Spleen (tissue), 11 donors: ENCODE data around the gene SLC7A6. TPM values are rescaled to one million over a fixed set of nuclear protein-coding genes. Genes with fewer than 3 reads are reported as not detected.

Experiments
- DNase-seq: peaks from one replicate; pipeline ENCODE4 v3.0.0-alpha.2; 2020
- H3K27ac ChIP-seq, 8 donors: fragments of 200-600 bp; sonication (generic) in 7 of 8; 1 replicate in 4 of 8; 2 replicates in 4 of 8; pipeline versions ENCODE4 v1.5.0 to v1.8.0; 2016 to 2021; ENCODE audit warnings: inconsistent platforms in 4 of 8, mild to moderate bottlenecking in 4 of 8, moderate library complexity in 1 of 8
- H3K27me3 ChIP-seq, 7 donors: fragments of 200-600 bp; sonication (generic) in 6 of 7; replicated peaks in 1 of 7; 1 replicate in 4 of 7; 2 replicates in 3 of 7; pipeline versions ENCODE4 v1.5.0 to v1.8.0; 2016 to 2021; ENCODE audit warnings: inconsistent platforms in 3 of 7, mild to moderate bottlenecking in 1 of 7
- H3K36me3 ChIP-seq, 6 donors: fragments of 200-600 bp; sonication (generic) in 5 of 6; 1 replicate in 4 of 6; 2 replicates in 2 of 6; pipeline versions ENCODE4 v1.5.0 to v1.8.0; 2016 to 2021; ENCODE audit warnings: inconsistent platforms in 2 of 6
- H3K4me1 ChIP-seq, 6 donors: fragments of 200-600 bp; sonication (generic) in 5 of 6; 1 replicate in 3 of 6; 2 replicates in 3 of 6; pipeline versions ENCODE4 v1.5.0 to v1.8.0; 2016 to 2021; ENCODE audit warnings: inconsistent platforms in 3 of 6
- H3K4me3 ChIP-seq, 8 donors: fragments of 200-600 bp; sonication (generic) in 7 of 8; 1 replicate in 4 of 8; 2 replicates in 4 of 8; pipeline versions ENCODE4 v1.5.0 to v1.8.0; 2016 to 2021; ENCODE audit warnings: inconsistent platforms in 4 of 8, mild to moderate bottlenecking in 4 of 8, moderate library complexity in 2 of 8
- H3K9me3 ChIP-seq, 8 donors: fragments of 200-600 bp; sonication (generic) in 7 of 8; 1 replicate in 4 of 8; 2 replicates in 4 of 8; pipeline versions ENCODE4 v1.5.0 to v1.8.0; 2016 to 2021; ENCODE audit warnings: inconsistent platforms in 4 of 8
- CTCF ChIP-seq, 11 experiments: fragments of 200-600 bp in 7 of 11; fragments of 450-650 bp in 4 of 11; sonication (generic) in 4 of 11; IDR thresholded peaks in 8 of 11; conservative IDR thresholded peaks in 3 of 11; 1 replicate in 7 of 11; 2 replicates in 4 of 11; pipeline versions ENCODE4 v1.4.0 to v1.8.0; 2016 to 2021; ENCODE audit warnings: antibody characterized with exemption in 11 of 11, inconsistent platforms in 4 of 11, mild to moderate bottlenecking in 1 of 11
- POLR2A ChIP-seq, 3 donors: fragments of 450-650 bp; IDR thresholded peaks; one replicate each; pipeline ENCODE4 v1.5.1; 2017; ENCODE audit warnings: antibody characterized with exemption in 3 of 3, mild to moderate bottlenecking in 1 of 3
- POLR2AphosphoS5 ChIP-seq, 3 donors: sonication (generic); formaldehyde crosslinking; IDR thresholded peaks; one replicate each; pipeline ENCODE4 v1.5.1; 2017; ENCODE audit warnings: antibody characterized with exemption in 3 of 3
- WGBS, 5 donors: extraction: QIAGEN DNeasy Blood & Tissue Kit in 3 of 5; methylation state at CpG; one replicate each; pipeline versions ENCODE4 v1.1.5 to v1.1.7; 2013 to 2018; 5-methylcytosine and 5-hydroxymethylcytosine counted together
- intact Hi-C: fragments of 100-400 bp; cut with DNase I; formaldehyde crosslinking; loops from one replicate; pipeline ENCODE4 v1.15.0; 2023; ENCODE audit warnings: low total_unique reads
- polyA plus RNA-seq, 3 donors: library from polyadenylated mRNA; stranded (reverse); fragments of 200-250 nt; gene quantifications; one replicate each; pipeline ENCODE4 v1.2.1, GENCODE V29; 2013
- total RNA-seq, 7 donors: library from RNA; depleted of rRNA in 3 of 7; stranded (reverse); fragments of >200 nt in 3 of 7; fragmentation: NEBNext Ultra II Directional in 4 of 7; extraction: Animal tissue kit (Norgen Biotek cat#: 25700) in 4 of 7; gene quantifications; one replicate each; pipeline versions ENCODE4 v1.1.0 to v1.2.1, GENCODE V29; 2016 to 2021
- donor health status: healthy with polysubstance abuse.
- donor health status: DM: no; HTN: no; CAD: no; lungs with moderate emphysema.
- donor health status: DM: no; HTN: no; CAD: no.
- donor health status: Bipolar disorder and iron deficiency.
- donor health status: healthy.
- donor health status: DM: no; HTN: no; CAD: no.
- donor health status: DM: yes; HTN: yes; CAD: no.

SLC7A6 gene
- total and polyA plus RNA-seq, 10 donors: 9.8 to 62.8 (median 46.1) TPM

GRCh38 chr16:68265078-68265920 is 973 bp downstream of the SLC7A6 start:
- Histone ChIP-seq H3K4me1 (peaks cover 7 to 84% (median 50%) of the 10 kb centered on the region in 6 donors), H3K4me3 (peak overlapping the region; percentile 77 to 95 (median 84)), H3K27ac (peak overlapping the region; percentile 85 to 97 (median 94)), H3K9me3 (no peaks in the 10 kb centered on the region), H3K36me3 (peaks cover 0 to 33% (median 8%) of the 10 kb centered on the region in 6 donors), H3K27me3 (no peaks in the 10 kb centered on the region)
- TF ChIP-seq POLR2A (IDR thresholded peaks at IDR 0.05) (no peak), POLR2AphosphoS5 (IDR thresholded peaks at IDR 0.05) (peak in 2 of 3 donors; percentile 0 to 27)
- DNase-seq: no peak
- WGBS, 5 donors: 4 to 10% (median 8%) methylated on average over 21 to 23 of the region's 23 CpGs
- intact Hi-C loops: loop anchor here (5.0 kb wide), 1 partner anchor 42 kb away; no protein-coding TSS in a partner anchor

GRCh38 chr16:68267612-68268405 is 3.5 kb downstream of the SLC7A6 start:
- Histone ChIP-seq H3K4me3 (no peak overlapping the region), H3K9me3 (no peaks in the 10 kb centered on the region), H3K36me3 (peaks cover 0 to 47% (median 6%) of the 10 kb centered on the region in 6 donors), H3K27me3 (no peaks in the 10 kb centered on the region), H3K4me1 (peaks cover 14 to 94% (median 54%) of the 10 kb centered on the region in 6 donors), H3K27ac (peak overlapping the region in 1 of 8 donors; percentile 32)
- intact Hi-C loops: loop anchor here (5.0 kb wide), 1 partner anchor 39 kb away; no protein-coding TSS in a partner anchor
- TF ChIP-seq POLR2A (IDR thresholded peaks at IDR 0.05): no peak
- TF ChIP-seq CTCF (IDR thresholded peaks at IDR 0.05 in 8 of 11, conservative IDR thresholded peaks at IDR 0.05 in 3 of 11): no peak
- TF ChIP-seq POLR2AphosphoS5 (IDR thresholded peaks at IDR 0.05): no peak
- no peak for DNase-seq
- WGBS, 5 donors: 79 to 86% (median 83%) methylated on average over 6 of the region's 6 CpGs

- H3K36me3 ChIP-seq: peaks cover 0 to 67% (median 16%) of the 10 kb centered on the region in 6 donors
- H3K9me3 ChIP-seq: no peaks in the 10 kb centered on the region
- no peaks in the 10 kb centered on the region for H3K27me3 ChIP-seq
- peaks cover 21 to 98% (median 63%) of the 10 kb centered on the region in 6 donors for H3K4me1 ChIP-seq
- intact Hi-C loops: loop anchor here (5.0 kb wide), 1 partner anchor 38 kb away; no protein-coding TSS in a partner anchor
- 90 to 97% (median 94%) methylated on average over 4 of the region's 4 CpGs for WGBS, 5 donors
- no peak overlapping the region for H3K4me3 ChIP-seq
- H3K27ac ChIP-seq: no peak overlapping the region
- TF ChIP-seq POLR2AphosphoS5 (IDR thresholded peaks at IDR 0.05) (no peak), POLR2A (IDR thresholded peaks at IDR 0.05) (no peak), CTCF (IDR thresholded peaks at IDR 0.05 in 8 of 11, conservative IDR thresholded peaks at IDR 0.05 in 3 of 11) (no peak)
- DNase-seq: no peak
Observed at GRCh38 chr16:68269793-68270192, 5.5 kb downstream of the SLC7A6 start.

- WGBS, 5 donors: 0 to 50% (median 0%) methylated on average over 1 of the region's 1 CpG
- no peak for DNase-seq
- Histone ChIP-seq H3K27ac (no peak overlapping the region), H3K9me3 (no peaks in the 10 kb centered on the region), H3K27me3 (no peaks in the 10 kb centered on the region), H3K36me3 (peaks cover 0 to 73% (median 19%) of the 10 kb centered on the region in 6 donors), H3K4me1 (peaks cover 21 to 98% (median 64%) of the 10 kb centered on the region in 6 donors), H3K4me3 (no peak overlapping the region)
- intact Hi-C loops: no loop called here
- TF ChIP-seq POLR2AphosphoS5 (IDR thresholded peaks at IDR 0.05) (no peak), POLR2A (IDR thresholded peaks at IDR 0.05) (no peak), CTCF (IDR thresholded peaks at IDR 0.05 in 8 of 11, conservative IDR thresholded peaks at IDR 0.05 in 3 of 11) (no peak)
Observed at GRCh38 chr16:68270353-68270752, 6.0 kb downstream of the SLC7A6 start.
